Daoy (cell line): ENCODE results near the gene RPS15A. TPM values are rescaled to one million over a fixed set of nuclear protein-coding genes. Genes with fewer than 3 reads are reported as not detected.
A peak's percentile ranks its signal among the peaks of the same experiment; 100 is the strongest.

ENCODE experiments used
- DNase-seq: peaks from one replicate; pipeline ENCODE4 v3.0.0-alpha.2; 2015; ENCODE audit warnings: low read depth
- total RNA-seq: library from RNA; depleted of rRNA; stranded (reverse); fragments of >200 nt; shearing (Covaris generic); gene quantifications from 2 replicates; pipeline ENCODE4 v1.2.3, GENCODE V29; 2014; rRNA removed

Gene RPS15A
- total RNA-seq = 2,424 and 2,672 TPM in 2 replicates

DNA sequence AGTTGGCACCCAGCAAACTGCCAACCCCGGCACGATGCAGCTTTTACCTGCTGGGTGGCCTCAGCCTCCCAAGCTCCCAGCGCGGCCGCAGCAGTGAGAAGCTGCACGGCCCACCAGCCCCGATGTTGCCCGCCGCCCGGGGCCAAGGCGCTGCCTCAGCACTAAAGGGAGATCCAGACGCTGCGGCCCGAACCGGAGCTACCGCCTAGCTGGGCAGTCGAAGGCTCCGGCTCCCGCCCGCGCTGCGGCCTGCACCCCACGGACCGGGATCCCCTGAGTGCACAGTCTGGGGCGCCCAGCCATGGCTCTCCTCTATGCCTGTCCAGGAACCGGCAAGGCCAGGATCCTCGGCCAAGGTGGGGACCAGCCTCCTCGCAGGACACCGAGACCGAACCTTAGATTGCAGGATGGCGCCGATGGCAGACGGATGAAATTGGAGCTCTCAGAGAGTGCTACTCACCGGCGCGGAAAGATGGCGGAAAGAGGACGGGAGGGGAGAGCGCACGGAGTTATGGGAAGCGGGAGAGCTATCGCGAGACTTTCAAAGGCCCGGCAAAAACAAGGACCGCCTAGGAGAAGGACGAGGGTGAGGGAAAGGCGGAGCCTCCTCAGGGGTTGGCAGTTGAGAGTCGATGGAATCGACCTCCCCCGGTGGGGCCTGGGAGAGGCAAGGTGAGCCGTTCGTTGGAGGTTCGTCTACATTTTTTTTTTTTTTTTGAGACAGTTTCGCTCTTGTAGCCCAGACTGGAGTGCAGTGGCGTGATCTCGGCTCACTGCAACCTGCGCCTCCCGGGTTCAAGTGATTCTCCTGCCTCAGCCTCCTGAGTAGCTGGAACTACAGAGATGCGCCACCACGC, at the start of gene RPS15A:
Gene RPS15A, minus strand, starts transcription at position 485 of the 857 bp plus-strand sequence. CDS start 1,221 bp downstream, outside the sequence.
- peak; percentile 97 for DNase-seq

DNA sequence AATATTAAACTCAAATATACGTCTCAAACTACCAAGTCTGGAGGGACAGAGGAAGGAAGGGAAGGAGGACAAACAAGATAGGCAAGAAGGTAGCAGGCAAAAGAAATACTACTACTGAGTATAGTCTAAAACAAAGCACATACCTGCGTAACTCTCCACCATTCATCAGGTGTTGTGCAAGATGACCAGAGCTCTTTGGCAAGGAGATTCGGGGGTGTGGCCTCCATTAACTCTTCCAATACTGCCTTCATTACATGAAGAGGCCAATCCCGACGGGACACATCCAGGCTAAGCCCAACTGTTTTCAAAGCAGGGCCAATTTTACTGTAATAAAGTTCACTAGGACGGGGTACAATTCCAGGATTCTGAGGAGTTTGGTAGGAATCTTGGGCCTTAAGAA, 49.4 kb upstream of the RPS15A start:
- no peak for DNase-seq

DNA sequence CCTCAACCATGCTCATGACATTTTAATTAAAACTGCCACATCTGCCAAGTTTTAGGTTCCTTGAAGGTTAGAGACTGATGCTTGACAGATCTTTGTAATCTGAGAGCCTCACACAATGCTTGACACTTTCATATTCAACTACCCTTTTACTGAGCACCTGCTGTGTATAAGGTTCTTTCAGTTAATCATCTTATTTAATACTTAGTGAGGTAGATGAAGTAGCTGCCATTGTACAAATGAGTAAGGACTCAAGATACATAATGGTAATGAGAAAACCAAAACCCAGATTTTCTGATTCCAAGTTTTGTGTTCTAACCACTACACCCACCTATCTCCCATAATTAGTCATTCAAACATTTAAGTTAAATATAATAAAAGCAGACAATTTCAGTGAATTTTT, 46.6 kb upstream of the RPS15A start:
- DNase-seq = no peak

DNA sequence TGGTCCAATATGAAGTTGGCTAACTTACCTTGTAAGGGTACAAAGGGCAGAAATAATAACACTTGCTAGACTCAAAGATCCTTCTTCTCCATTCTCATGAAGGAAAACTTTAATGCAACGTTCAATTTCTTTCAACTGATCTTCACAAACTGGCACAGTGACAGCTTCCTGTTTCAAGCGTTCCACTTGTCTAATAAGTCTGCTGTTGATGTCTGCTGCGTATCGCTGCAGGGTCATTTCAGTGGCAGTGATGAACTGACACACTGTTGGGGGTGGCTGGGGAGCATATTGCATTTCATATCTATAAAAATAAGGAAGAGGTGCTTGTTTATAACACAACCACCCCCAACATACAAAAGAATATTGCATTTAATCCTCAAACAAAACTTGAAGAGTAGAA, 44.7 kb upstream of the RPS15A start:
- DNase-seq = no peak

DNA sequence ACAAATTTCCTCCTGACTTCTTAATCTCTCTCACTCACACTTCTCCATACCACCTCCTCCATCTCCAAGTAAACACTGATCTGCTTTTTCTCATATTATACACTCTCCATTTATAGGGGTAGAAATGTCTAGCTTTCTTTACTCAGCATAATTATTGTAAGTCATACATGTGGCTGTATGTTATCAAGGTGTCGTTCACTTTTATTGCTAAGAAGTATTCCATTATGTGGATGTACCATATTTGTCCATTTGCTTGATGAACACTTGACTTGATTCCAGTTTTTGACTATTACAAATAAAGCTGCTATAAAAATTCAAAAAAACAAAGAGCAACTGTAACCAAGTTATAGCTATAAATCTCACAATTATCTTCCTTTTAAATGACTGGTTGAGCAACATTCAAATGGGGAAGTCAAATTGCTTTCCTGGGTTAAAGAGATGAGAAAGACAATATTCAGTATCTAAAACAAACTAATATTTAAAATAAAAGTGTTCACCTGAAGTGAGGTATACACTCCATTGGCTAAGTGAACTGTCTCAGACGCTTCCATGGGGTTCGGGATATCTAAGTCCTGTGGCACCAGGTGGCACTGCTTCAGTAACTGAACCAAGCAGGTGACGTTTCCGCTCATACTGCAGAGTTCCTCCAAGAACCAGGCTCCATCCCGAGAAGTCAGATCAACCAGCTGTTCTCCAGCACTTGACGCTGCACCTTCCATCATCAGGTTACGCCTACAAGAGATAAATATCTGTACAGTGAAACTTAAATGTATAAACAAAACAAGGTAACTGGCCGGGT, 43.8 kb upstream of the RPS15A start:
- DNase-seq = no peak

DNA sequence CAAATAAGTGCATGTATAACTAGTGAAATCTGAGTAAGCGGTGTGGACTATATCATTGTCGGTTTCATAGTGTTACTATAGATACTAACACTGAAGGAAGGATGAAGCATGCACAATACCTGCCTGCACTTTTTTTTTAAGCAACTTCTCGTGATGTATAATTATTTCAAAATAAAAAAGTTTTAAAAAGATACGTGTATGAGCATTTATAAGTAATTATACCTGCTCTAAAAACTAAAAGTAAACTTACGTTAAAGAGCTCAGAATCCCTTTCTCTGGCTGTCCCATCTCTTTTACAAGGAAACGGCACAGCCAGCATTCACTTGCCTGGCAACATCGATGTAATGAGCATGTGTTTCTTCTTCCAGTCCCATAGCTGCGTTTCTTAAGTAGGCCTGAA, 42.5 kb upstream of the RPS15A start:
- DNase-seq = no peak

DNA sequence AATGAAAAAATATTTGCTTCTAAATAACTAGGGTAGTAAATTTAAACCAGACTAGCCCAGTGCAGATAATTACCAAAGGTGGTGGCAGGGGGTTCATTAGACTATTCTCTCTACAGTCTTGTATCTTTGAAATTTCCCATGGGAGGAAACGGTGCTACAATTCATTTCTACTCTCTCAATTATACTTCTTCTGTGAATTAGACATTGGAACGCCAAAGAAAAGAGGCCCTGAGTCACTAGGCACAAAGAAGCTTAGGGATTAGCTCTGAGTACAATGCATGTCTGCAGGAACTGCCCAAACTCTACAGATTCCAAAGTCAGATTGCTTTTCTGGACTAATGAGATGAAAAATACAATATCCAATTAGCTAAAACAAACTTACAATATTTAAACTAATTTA, 41.9 kb upstream of the RPS15A start:
- DNase-seq = no peak

DNA sequence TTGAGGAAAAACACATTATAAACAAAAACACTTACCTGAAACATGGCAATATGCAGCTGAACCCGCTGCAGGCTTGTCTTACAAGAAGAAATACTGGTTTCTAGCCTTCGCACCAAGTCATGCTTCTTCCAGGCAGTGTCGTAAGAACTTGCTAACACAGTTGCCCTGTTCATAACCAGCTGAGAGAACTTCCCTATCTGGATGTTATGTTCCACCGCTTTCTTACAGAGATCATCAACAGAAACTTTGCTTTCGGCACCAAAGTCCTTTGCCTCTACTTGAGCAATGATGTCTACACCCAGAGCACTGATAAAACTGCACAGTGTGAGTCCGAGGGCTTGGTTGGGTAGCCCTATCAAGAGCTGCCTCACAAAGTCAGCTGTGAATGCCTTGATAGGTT, 39.1 kb upstream of the RPS15A start:
- DNase-seq = no peak

DNA sequence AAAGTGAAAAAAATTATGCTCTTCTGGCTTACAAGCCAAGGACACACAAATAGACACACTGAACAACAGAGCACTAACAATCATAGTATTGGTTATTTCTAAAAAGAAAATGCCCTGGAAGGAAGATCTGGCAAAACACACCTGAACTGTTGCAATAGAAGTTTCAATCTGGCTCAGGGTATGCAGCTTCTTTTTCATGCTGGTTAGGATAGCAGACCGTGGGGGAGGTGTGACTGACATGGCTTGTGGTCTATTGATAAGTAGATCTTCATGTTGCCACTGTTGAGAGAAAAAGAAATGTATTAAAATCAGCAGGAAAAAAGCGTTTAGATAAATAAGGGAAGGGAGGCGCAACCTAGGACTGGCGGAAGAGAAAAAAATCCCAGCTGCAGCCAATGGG, 37.8 kb upstream of the RPS15A start:
- DNase-seq = no peak

DNA sequence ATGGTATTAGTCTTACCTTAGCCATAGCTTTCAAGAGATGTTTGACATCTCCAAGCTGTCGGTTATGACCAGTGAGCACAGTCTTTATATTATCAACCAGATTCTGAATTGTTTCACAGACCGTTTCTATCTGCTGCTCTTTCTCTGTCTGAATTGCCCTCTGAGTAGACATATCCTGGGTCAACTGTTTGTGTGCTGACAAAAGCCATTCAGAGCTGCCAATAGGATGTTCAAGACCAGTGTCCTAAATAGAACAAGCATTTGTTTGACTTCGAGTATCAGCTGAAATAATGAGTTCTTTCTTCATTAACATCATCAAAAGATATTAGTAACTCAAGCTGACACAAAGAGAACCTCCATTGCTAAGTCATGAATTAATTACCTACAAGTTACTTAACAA, 26.2 kb upstream of the RPS15A start:
- no peak for DNase-seq

DNA sequence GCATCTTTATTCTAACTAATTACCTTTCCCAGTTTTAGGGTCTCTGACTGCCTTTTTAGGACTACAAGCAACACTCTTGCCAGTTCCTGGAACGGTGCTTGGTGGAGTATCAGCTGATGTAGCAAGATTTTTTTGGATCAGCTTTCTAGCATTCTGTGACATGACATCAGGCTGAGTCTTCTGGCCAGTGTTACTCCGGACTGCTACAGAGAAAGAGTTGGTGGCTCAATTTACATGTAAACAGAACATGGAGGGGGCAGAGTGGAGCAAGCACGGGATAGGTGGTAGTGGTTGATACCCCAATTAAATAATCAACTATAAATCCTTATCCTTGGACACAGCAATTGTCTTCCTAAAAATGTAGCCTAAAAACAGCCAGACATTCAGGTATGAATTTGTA, 21.8 kb upstream of the RPS15A start:
- no peak for DNase-seq

DNA sequence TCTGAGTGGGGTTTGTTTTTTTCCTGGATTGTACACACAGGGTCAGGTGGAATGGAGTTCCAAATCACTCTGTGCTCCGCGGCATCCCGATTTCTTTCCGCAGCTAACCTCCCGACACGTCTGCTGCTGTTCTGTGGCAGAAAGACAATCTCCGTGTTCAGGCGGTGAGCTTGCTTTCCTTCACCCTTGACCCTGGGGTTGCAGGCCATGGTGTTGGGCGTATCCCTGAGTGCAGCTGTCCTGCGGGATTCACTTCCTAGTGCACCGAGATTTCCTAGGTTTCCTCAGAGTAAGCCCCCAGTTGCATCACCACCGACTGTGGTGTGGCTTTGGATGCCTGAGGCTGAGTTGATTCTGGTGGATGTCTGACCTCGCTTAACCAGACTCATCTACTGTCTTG, 19.0 kb upstream of the RPS15A start:
- DNase-seq = no peak

DNA sequence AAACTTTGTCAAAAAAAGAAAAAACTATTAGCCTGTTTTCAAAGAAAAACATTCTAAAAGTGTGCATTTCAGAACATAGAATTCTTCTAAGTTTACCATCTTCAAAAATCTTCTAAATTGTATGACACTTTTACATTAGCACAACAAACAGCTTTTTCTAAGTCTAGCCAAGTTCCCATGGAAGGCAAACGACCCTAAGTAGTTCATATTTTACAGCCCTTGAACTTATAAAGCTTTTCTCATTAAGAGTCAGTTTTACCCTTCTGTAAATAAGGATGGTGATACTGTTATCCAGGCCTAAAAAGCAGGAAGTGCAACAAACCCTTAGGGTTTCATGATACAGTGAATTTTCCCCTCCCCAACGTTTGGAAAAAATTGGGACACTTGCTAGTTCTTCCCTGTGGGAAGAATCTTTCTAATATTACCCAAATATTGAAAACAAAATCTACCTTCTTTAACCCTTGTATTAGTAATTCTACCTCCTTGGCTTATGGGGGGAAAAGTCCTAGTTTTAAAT, 15.2 kb upstream of the RPS15A start:
- DNase-seq = no peak

DNA sequence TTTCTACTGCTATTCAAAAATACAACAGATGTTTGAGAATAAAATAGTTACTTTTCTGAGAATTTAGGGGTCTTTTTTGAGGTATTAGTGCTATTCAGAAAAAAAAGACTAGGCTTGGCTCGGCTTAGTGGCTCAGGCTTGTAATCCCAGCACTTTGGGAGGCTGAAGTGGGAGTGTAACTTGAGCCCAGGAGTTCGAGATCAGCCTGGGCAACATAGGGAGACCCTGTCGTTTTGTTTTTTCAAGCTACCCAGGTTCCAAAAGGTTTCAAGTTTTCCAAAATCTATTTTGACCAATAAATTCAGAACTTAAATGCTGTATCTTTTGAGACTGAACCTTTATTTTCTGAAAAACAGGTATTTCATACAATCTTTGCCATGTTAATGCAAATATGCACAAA, 14.4 kb upstream of the RPS15A start:
- DNase-seq = no peak

DNA sequence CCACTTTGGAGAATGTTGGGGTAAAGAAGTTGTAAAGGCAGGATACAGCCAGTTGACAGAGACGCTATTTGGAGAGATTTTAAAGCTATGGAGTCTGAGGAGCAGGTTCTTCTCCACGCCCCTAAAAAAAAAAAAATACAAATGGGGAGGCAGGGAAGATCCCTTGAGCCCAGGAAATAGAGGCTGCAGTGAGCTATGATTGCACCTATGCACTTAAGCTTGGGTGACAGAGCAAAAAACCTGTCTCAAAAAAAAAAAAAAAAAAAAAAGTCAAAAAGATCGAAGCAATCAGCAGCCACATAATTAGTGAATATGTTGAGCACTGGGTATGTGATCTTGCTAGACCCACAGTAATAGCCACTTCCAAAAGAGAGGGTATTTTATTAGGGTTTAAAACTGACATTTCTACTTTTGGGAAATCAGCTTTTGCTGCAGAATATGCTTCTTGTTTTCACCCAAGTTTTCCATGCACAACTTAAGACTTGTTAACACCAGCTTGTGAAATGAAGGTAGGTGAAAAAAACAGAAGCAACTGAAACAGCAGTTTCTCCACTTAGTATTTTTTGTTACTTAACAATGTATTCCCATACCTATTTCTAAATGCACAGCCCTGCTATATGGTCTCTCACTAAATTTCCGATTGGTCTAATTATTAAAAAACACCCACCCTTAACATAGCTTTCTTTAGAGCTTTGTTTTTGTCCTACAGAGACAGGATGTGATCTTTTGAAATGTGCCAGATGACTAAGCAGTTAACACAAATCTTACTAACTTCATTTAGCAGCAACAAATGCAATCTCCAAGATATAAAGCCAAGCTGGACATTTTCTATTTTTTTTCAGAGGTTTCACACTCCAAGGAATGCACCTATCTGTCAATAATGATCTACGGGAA, 13.7 kb upstream of the RPS15A start:
- no peak for DNase-seq

DNA sequence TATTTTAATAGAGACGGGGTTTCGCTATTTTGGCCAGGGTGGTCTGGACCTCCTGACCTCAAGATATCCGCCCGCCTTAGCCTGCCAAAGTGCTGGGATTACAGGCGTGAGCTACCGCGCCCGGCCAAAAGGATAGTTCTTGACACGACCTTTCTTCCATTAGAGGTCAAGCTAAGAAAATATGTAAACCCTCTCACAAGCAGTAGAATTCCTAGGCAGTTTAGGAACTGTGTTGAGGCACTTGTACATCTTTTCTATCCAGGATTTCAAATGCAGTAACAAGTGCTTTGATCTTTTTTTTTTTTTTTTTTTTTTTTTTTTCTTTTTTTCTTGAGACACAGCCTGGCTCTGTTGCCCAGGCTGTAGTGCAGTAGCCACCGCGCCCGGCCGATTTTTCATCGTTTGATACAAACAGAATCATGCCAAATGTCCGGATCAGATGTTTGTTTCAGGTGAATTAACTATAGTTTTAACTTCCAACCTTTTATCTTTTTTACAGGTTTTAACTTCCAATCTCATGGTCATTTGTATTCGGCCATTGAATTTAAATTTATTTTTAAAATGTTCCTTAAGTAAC, 12.7 kb upstream of the RPS15A start:
- no peak for DNase-seq

DNA sequence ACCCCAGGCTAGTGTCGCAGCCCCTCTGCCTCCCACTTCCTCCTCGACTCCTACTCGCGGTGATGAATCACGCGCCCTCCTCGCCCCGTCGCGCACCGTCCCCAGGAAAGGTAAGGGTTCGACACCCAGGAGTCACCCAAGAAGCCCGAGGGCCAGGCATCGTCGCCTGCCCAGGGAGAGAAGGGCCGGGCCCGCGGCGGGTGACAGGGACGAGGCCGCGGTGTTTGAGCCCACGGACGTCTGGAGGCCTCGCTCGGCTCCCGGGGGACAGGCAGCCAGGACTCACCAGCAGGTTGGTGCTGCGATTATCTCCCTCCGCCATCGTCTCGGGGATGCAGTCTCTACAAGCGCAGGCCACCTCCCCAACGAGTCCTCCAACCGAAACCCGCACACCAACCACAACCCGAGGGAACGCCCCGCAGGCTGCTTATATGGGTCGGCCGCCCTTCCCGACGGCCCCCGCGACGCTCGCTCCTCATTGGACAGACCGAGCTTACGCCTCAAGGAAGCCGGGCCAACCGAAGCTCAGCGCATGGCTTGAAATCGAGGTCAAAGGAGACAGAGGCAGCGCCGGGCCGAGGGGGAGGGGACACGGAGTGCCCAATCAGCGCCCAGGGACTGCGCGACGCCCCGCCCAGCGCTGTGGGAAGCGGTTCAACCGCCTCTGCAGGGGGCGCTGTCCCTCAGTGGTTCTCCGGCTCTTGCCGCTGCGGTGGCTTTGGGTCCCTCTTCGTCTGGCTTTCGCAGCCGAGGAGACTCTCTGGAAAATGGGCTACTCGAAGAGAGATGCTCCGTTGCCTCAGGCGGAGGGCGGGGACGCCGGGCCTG, 11.2 kb upstream of the RPS15A start, which contains the start of gene ARL6IP1:
Gene ARL6IP1, minus strand, starts transcription at position 405 of the 828 bp plus-strand sequence. Its CDS starts 83 bp downstream, at position 322.
- DNase-seq = peak; percentile 99

DNA sequence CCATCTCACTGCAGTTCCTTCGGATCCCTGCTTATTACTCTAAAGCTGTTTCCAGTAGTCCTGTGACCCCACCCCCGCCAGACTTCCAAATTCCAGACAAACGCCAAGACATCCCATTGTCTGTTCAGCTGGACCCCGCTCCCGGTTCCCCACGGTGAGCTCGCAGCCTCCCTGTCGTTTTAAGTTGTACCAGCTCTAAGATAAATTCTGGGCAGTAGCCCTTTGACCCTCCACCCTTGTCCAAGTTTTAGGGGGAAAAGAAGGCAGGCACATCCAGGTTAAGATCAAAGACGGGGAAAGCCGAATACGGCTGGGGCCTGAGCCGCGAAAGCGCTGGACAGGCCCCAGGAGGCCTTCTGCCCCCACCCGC, 10.6 kb upstream of the RPS15A start:
- DNase-seq = no peak

DNA sequence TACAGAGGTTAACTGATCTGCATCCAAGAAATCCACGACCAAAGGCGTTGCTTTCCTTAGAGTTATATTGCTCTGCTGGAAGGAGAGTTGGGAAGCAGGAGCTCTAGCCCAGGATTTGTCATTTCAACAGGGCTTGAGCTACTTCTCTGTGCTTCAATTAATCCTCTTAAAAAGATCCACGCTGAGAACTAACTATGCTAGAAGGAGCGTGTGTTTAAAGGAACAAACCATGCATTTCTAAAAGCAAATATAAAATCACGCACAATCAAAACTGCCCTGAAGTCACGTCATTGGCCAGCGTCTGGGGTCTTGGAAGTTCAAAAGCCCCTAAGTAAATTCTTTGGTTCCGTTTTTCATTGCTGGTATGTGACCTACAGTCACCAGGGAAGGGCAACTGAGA, 10.2 kb upstream of the RPS15A start:
- DNase-seq = no peak

DNA sequence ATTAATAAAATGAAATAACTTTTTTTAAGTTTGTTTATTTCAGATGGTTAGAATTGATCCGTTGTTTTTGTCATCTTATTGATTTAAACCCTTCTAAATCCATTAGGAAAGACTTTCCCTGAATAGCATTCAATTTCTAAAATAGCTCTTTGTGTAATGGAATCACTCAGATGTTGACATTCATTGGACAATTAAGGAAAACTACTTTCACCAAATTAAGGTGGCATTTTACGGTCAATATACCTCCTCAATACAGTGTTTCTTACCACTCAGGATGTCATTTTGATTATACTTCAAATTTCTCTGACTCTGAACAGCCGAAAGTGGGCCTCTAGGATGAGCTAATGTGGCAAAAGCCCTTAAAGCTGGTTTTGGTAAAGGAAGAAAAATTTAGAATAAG, 9.4 kb upstream of the RPS15A start:
- no peak for DNase-seq
